ENCODE data around the gene WRAP73.

WRAP73 gene

DNA sequence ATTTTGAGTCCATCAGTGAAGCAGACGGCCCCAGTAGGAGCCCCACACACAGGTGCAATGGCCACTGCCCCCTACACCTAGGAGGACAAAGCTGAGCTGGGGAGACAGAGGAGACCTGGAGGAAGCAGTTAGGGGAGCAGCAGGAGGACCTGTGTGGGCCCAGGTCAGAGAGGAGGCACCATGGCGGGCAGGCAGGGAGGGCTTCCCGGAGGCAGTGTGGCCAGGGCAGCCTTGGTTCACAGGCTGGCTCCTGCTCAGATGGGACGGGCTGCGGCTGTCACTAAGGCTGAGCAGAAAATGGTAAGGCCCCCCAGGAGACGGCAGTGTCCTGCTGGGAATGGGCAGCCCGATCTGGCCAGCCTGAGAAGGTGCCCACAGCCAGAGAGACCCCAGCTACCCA, 54.0 kb downstream of the WRAP73 start:
- Histone ChIP-seq H3K27ac (ENCODE audit: low read depth, low read length) (no peak overlapping the region), H3K4me3 (ENCODE audit: insufficient read depth, low read length, poor library complexity, severe bottlenecking) (no peak overlapping the region), H3K79me2 (ENCODE audit: insufficient read depth, low read length) (no peaks in the 10 kb centered on the region), H3K9me3 (ENCODE audit: insufficient read depth, low read length) (no peaks in the 10 kb centered on the region), H3K4me2 (ENCODE audit: low read depth, low read length, poor library complexity, severe bottlenecking) (no peak overlapping the region), H3K27me3 (ENCODE audit: low read length) (no peaks in the 10 kb centered on the region), H4K20me1 (ENCODE audit: low read depth, low read length) (no peaks in the 10 kb centered on the region), H2AFZ (ENCODE audit: low read depth, low read length, severe bottlenecking) (no peak overlapping the region), H3F3A (ENCODE audit: insufficient read depth) (no peaks in the 10 kb centered on the region), H3K9me2 (replicated peaks; ENCODE audit: insufficient read depth, low read length) (no peaks in the 10 kb centered on the region), H3K36me3 (ENCODE audit: low read length) (no peaks in the 10 kb centered on the region), H3K9ac (ENCODE audit: low read length) (no peak overlapping the region)
- TF ChIP-seq, protein P1, sequence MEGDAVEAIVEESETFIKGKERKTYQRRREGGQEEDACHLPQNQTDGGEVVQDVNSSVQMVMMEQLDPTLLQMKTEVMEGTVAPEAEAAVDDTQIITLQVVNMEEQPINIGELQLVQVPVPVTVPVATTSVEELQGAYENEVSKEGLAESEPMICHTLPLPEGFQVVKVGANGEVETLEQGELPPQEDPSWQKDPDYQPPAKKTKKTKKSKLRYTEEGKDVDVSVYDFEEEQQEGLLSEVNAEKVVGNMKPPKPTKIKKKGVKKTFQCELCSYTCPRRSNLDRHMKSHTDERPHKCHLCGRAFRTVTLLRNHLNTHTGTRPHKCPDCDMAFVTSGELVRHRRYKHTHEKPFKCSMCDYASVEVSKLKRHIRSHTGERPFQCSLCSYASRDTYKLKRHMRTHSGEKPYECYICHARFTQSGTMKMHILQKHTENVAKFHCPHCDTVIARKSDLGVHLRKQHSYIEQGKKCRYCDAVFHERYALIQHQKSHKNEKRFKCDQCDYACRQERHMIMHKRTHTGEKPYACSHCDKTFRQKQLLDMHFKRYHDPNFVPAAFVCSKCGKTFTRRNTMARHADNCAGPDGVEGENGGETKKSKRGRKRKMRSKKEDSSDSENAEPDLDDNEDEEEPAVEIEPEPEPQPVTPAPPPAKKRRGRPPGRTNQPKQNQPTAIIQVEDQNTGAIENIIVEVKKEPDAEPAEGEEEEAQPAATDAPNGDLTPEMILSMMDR (IDR thresholded peaks at IDR 0.05; ENCODE audit: insufficient read depth, low read length, poor library complexity, severe bottlenecking): no peak
- no peak for TF ChIP-seq EZH2phosphoT487 (conservative IDR thresholded peaks at IDR 0.05; ENCODE audit: low read length)

DNA sequence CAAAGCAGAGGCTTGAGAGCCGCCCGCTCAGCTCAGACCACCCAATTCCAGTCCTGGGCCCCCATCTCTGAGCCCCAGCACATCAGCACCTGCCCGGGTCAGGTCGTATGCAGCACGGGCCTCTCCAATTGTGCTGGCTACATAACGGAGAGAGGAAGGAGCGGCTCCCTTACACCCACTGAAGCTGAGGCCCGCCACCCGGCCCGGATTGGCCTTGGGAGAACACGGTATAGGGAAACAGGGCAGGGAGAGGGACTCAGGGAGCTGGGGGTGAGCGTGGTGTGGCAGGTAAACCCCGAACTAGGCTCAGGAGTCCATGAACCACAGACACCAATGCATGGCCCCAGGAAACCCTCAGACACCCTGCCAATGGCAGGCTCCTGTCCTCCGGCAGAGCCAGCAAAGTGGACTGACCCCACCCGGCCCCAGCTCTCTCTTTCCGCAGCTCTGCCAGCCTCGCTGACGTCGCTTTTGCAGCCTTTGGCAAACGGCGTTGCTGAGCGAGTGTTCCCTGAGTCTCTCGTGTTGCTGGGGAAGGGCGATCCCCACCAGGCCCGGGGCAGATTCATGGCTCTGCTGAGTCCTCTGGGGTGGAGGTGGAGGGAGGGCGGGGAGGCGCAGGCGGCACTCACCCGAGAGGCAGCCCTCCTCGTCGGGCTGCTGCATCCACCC, 55.1 kb downstream of the WRAP73 start:
- no peaks in the 10 kb centered on the region for H3K27me3 ChIP-seq (ENCODE audit: low read length)
- no peak overlapping the region for H2AFZ ChIP-seq (ENCODE audit: low read depth, low read length, severe bottlenecking)
- no peak overlapping the region for H3K9ac ChIP-seq (ENCODE audit: low read length)
- H3K9me2 ChIP-seq (replicated peaks; ENCODE audit: insufficient read depth, low read length): no peaks in the 10 kb centered on the region
- H3K9me3 ChIP-seq (ENCODE audit: insufficient read depth, low read length): no peaks in the 10 kb centered on the region
- H4K20me1 ChIP-seq (ENCODE audit: low read depth, low read length): no peaks in the 10 kb centered on the region
- TF ChIP-seq EZH2phosphoT487 (conservative IDR thresholded peaks at IDR 0.05; ENCODE audit: low read length): no peak
- TF ChIP-seq, protein P1 (IDR thresholded peaks at IDR 0.05; ENCODE audit: insufficient read depth, low read length, poor library complexity, severe bottlenecking): no peak
- H3K36me3 ChIP-seq (ENCODE audit: low read length): no peaks in the 10 kb centered on the region
- H3K4me2 ChIP-seq (ENCODE audit: low read depth, low read length, poor library complexity, severe bottlenecking): no peak overlapping the region
- no peak overlapping the region for H3K4me3 ChIP-seq (ENCODE audit: insufficient read depth, low read length, poor library complexity, severe bottlenecking)
- no peak overlapping the region for H3K27ac ChIP-seq (ENCODE audit: low read depth, low read length)
- H3K79me2 ChIP-seq (ENCODE audit: insufficient read depth, low read length): no peaks in the 10 kb centered on the region
- no peaks in the 10 kb centered on the region for H3F3A ChIP-seq (ENCODE audit: insufficient read depth)

DNA sequence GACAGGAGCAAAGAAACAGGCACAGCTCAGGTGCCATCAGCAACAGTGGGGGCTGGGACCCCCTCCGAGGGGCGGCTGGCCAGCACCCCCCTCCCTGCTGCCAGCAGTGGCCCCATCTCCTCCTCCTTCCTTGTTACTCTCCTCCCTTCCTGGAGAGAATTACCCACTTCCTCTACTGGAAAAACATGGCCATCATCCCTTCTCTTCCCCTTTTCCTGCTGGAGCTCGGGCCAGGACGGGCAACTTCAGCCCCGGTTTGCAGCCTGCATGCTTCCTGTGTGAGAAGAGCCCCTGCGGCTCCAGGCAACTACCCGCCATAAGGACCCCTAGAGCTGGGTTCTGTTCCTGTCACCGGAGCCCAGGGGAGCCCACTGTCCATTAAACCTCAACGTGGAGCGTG, 56.2 kb downstream of the WRAP73 start:
- no peaks in the 10 kb centered on the region for H3K9me2 ChIP-seq (replicated peaks; ENCODE audit: insufficient read depth, low read length)
- no peak overlapping the region for H3K4me3 ChIP-seq (ENCODE audit: insufficient read depth, low read length, poor library complexity, severe bottlenecking)
- no peaks in the 10 kb centered on the region for H3K36me3 ChIP-seq (ENCODE audit: low read length)
- no peak overlapping the region for H3K27ac ChIP-seq (ENCODE audit: low read depth, low read length)
- H3K27me3 ChIP-seq (ENCODE audit: low read length): no peaks in the 10 kb centered on the region
- H3K9ac ChIP-seq (ENCODE audit: low read length): no peak overlapping the region
- H2AFZ ChIP-seq (ENCODE audit: low read depth, low read length, severe bottlenecking): no peak overlapping the region
- TF ChIP-seq, protein P1 (IDR thresholded peaks at IDR 0.05; ENCODE audit: insufficient read depth, low read length, poor library complexity, severe bottlenecking): no peak
- no peak for TF ChIP-seq EZH2phosphoT487 (conservative IDR thresholded peaks at IDR 0.05; ENCODE audit: low read length)
- no peaks in the 10 kb centered on the region for H3K79me2 ChIP-seq (ENCODE audit: insufficient read depth, low read length)
- H3F3A ChIP-seq (ENCODE audit: insufficient read depth): no peaks in the 10 kb centered on the region
- no peaks in the 10 kb centered on the region for H4K20me1 ChIP-seq (ENCODE audit: low read depth, low read length)
- no peak overlapping the region for H3K4me2 ChIP-seq (ENCODE audit: low read depth, low read length, poor library complexity, severe bottlenecking)
- H3K9me3 ChIP-seq (ENCODE audit: insufficient read depth, low read length): no peaks in the 10 kb centered on the region
